Colonic mucosa (tissue), 4 donors: ENCODE data around the gene KANSL1L. TPM values are rescaled to one million over a fixed set of nuclear protein-coding genes. Genes with fewer than 3 reads are reported as not detected.

Experiments used
- DNase-seq: peaks from one replicate; pipeline ENCODE4 v3.0.0-alpha.2; 2020
- H3K27ac ChIP-seq: fragments of 200-600 bp; one replicate; pipeline ENCODE4 v1.8.0; 2021
- H3K27me3 ChIP-seq: fragments of 200-600 bp; one replicate; pipeline ENCODE4 v1.8.0; 2021
- H3K36me3 ChIP-seq: fragments of 200-600 bp; one replicate; pipeline ENCODE4 v1.8.0; 2021
- H3K4me1 ChIP-seq: fragments of 200-600 bp; one replicate; pipeline ENCODE4 v1.8.0; 2021; ENCODE audit warnings: mild to moderate bottlenecking
- H3K4me3 ChIP-seq: fragments of 200-600 bp; one replicate; pipeline ENCODE4 v1.8.0; 2021
- H3K9ac ChIP-seq, 2 donors: one replicate each; pipeline ENCODE4 v1.7.0; 2013; ENCODE audit warnings: control low read depth in 2 of 2, low read depth in 2 of 2, low read length in 2 of 2
- H3K9me3 ChIP-seq: fragments of 200-600 bp; one replicate; pipeline ENCODE4 v1.8.0; 2021
- intact Hi-C: fragments of 100-400 bp; cut with DNase I; formaldehyde crosslinking; loops from one replicate; pipeline ENCODE4 v1.14.1; 2022
- total RNA-seq, 2 donors: library from RNA; stranded (reverse); fragmentation: NEBNext Ultra II Directional in 1 of 2; extraction: Animal tissue kit (Norgen Biotek cat#: 25700) in 1 of 2; gene quantifications; one replicate each; pipeline ENCODE4 v1.2.1, GENCODE V29; 2021
- TF ChIP-seq, protein P1 (sequence below): fragments of 200-600 bp; IDR thresholded peaks from one replicate; pipeline ENCODE4 v1.8.0; 2022; ENCODE audit warnings: antibody characterized with exemption, mild to moderate bottlenecking
- donor health status: healthy.
- donor health status: DM: no; HTN: no; CAD: no.
- donor health status: DM: no; HTN: no; CAD: no.

The KANSL1L gene
- total RNA-seq, 2 donors from 2014 or later = 5.9 to 7.7 TPM

DNA sequence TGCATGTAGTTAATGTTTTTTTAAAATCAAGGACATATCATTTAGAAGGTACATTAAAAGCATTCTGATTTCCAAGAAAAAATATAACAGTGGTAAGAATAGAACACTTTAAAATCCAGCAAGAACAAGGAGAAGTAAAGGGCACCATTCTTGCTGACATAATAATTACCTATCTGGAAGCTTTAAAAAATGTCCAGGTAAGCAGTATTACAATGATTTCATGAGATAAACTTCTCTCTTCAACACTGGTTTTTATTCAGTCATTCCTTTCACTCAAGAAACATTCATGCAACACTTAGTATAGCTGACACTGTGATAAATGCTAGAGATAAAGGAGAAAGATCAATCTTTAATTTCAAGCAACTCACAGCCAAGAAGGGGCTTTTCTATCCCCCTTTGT, 2.9 kb upstream of the KANSL1L start:
- Histone ChIP-seq H3K9ac (no peak overlapping the region), H3K27ac (no peak overlapping the region), H3K4me1 (peaks cover 4% of the 10 kb centered on the region), H3K4me3 (no peak overlapping the region), H3K36me3 (no peaks in the 10 kb centered on the region), H3K9me3 (no peaks in the 10 kb centered on the region), H3K27me3 (no peaks in the 10 kb centered on the region)
- DNase-seq = no peak
- TF ChIP-seq, protein P1, sequence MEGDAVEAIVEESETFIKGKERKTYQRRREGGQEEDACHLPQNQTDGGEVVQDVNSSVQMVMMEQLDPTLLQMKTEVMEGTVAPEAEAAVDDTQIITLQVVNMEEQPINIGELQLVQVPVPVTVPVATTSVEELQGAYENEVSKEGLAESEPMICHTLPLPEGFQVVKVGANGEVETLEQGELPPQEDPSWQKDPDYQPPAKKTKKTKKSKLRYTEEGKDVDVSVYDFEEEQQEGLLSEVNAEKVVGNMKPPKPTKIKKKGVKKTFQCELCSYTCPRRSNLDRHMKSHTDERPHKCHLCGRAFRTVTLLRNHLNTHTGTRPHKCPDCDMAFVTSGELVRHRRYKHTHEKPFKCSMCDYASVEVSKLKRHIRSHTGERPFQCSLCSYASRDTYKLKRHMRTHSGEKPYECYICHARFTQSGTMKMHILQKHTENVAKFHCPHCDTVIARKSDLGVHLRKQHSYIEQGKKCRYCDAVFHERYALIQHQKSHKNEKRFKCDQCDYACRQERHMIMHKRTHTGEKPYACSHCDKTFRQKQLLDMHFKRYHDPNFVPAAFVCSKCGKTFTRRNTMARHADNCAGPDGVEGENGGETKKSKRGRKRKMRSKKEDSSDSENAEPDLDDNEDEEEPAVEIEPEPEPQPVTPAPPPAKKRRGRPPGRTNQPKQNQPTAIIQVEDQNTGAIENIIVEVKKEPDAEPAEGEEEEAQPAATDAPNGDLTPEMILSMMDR = no peak
- intact Hi-C loops = loop anchor here (10.0 kb wide), 1 partner anchor 169 kb away; the partner anchor contains the start of gene RPE

DNA sequence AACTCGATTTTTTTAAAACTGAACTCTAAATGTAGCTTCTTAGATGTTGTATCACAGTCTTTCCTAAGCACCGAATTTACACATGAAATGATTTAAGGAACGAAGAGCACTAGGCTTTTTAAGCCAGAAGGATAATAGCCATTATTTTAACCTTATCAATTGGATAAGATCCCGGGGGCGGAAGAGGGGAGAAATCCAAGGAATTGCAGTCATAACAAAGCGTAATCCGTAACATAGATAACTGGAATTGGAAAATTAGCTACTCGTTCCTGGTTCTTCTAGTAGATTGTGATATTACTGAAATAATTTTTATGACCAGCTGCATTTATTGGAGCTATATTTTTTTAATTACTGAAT, 988 bp upstream of the KANSL1L start:
- TF ChIP-seq, protein P1 = no peak
- Histone ChIP-seq H3K36me3 (no peaks in the 10 kb centered on the region), H3K9ac (peak overlapping the region in 1 of 2 donors; percentile 70), H3K4me3 (peak overlapping the region; percentile 79), H3K9me3 (no peaks in the 10 kb centered on the region), H3K27ac (peak overlapping the region; percentile 99), H3K4me1 (peaks cover 5% of the 10 kb centered on the region), H3K27me3 (no peaks in the 10 kb centered on the region)
- intact Hi-C loops = loop anchor here (10.0 kb wide), 1 partner anchor 167 kb away; the partner anchor contains the start of gene RPE
- no peak for DNase-seq

DNA sequence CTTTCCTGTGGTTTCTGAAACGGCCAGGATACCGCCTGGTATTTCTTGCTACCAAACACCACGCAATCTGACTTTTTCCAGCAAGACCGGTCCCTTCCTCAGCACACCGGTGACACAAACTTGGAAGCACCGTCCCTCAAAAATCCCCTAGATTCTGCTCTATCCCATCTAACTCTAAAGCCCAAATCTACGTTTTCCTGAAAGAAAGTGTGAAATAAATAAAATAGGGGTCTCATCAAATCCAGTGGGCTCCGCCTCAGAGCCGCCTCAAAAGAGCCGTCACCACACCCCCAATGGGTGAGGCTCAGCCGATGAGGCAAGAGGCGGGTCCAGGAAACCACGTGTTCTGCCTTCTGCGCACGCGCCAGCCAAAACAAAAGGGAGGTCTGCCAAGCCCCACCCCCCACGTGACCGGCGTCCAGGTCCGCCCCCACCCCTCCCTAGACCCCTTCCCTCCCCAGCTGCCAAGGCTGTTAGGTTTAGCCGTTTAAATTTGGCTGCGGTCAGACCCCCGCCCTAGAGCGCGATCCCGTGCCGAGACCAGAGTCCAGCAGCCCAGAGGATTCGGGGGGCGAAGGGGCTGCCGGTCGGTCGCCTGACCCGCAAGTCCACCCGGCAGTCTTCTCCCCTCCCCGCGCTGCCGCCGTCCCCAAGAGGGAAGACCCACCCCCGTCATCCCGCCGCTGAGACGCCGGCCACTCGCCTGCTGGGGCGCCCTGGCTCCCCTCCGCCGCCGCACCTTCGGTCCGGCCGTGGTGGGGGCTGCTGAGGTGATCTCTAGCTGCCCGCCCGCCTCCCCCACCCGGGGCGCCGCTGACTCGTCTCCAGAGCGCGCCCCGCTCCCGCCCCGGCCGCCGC, 534 bp downstream of the KANSL1L start:
- peak; percentile 98 for DNase-seq
- no peaks in the 10 kb centered on the region for H3K27me3 ChIP-seq
- H3K4me3 ChIP-seq = peak overlapping the region; percentile 79
- peaks cover 5% of the 10 kb centered on the region for H3K4me1 ChIP-seq
- intact Hi-C loops = loop anchor here (10.0 kb wide), 1 partner anchor 166 kb away; the partner anchor contains the start of gene RPE
- H3K9ac ChIP-seq = peak overlapping the region; percentile 89 to 92
- H3K27ac ChIP-seq = peak overlapping the region; percentile 99
- TF ChIP-seq, protein P1 = no peak
- H3K36me3 ChIP-seq = no peaks in the 10 kb centered on the region
- H3K9me3 ChIP-seq = no peaks in the 10 kb centered on the region

DNA sequence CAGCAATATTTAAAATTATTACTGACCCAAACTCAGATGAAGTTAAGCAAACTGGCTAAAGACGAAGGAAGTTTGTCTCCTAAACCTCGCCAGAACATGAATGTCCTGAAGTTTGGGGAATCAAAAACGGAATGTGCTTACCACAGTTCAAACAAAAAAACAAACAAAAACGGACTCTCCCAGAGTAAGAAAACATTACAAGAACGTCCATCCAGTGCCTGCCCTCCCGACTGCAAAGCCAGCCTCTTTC, 1.1 kb downstream of the KANSL1L start:
- intact Hi-C loops = loop anchor here (10.0 kb wide), 1 partner anchor 165 kb away; the partner anchor contains the start of gene RPE

DNA sequence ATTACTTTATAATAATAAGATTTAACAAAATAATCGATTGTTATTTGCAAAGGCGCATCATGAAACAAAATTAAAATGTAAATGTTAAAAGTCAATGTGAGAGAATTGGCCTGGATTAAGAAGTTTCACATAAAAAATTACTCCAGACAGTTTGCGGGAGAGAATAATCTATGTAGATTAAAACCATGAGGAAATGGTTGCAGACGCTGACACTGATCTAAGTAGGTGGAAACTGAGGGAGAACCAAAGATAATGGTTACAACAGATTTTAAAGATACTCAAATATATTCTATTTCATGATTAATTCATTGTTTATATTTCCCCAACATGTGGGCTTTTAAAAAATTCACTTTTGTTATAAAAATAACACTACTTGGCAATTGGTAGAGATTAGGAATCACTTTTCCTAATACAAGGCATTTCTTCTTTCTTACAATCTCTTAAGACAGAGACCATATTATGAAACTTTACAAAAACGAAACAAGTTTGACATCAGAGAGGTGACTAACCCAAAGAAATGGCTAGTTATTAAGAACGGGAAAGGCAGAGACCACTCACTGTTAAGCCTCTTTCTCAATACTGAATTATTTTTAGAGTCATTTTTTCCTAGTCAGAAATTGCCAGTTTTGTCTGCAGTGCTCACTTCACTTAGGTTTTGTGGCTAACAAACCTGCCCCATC, 1.6 kb downstream of the KANSL1L start:
- Histone ChIP-seq H3K27ac (peak overlapping the region; percentile 99), H3K4me1 (peaks cover 5% of the 10 kb centered on the region), H3K4me3 (peak overlapping the region; percentile 79), H3K27me3 (no peaks in the 10 kb centered on the region), H3K36me3 (no peaks in the 10 kb centered on the region), H3K9ac (peak overlapping the region; percentile 64 to 92), H3K9me3 (no peaks in the 10 kb centered on the region)
- TF ChIP-seq, protein P1 = no peak
- DNase-seq = no peak
- intact Hi-C loops = loop anchor here (10.0 kb wide), 1 partner anchor 165 kb away; the partner anchor contains the start of gene RPE

More for the DNA sequence above, 1.1 kb downstream of the KANSL1L start:
- TF ChIP-seq, protein P1 = no peak
- Histone ChIP-seq H3K4me1 (peaks cover 5% of the 10 kb centered on the region), H3K27ac (peak overlapping the region; percentile 99), H3K4me3 (peak overlapping the region; percentile 79), H3K9me3 (no peaks in the 10 kb centered on the region), H3K27me3 (no peaks in the 10 kb centered on the region), H3K9ac (peak overlapping the region; percentile 64 to 92), H3K36me3 (no peaks in the 10 kb centered on the region)
- DNase-seq = no peak
